PC-9 (cell line): ENCODE results near the gene DISP3. TPM values are rescaled to one million over a fixed set of nuclear protein-coding genes. Genes with fewer than 3 reads are reported as not detected.

Experiments
- BruUV-seq: library from RNA; stranded (reverse); fragments of 400-500 nt; replicated peaks from 2 replicates; lab custom pipeline; 2021; lab: Mats Ljungman, UMichigan
- CTCF ChIA-PET: fragments of 300-600 bp; sonication (Branson Sonifier 250); formaldehyde crosslinking; loops from one replicate; lab custom pipeline; 2022; ENCODE audit warnings: antibody characterized with exemption; lab: Charles Lee
- POLR2A ChIA-PET: fragments of 300-600 bp; sonication (Branson Sonifier 250); formaldehyde crosslinking; loops from one replicate; lab custom pipeline; 2022; ENCODE audit warnings: antibody characterized with exemption; ENCODE audit not compliant: unreplicated experiment; lab: Charles Lee
- DNase-seq, 2 experiments: peaks; one replicate each; pipeline versions ENCODE4 v3.0.0 to v3.0.0-alpha.2; 2015 to 2022; ENCODE audit warnings: mixed read lengths in 1 of 2
- H2AFZ ChIP-seq: fragments of 200-600 bp; sonication (generic); 2 replicates; pipeline ENCODE4 v1.8.1; 2017; ENCODE audit warnings: antibody characterized with exemption
- H3F3A ChIP-seq: fragments of 200-600 bp; sonication (generic); 2 replicates; pipeline ENCODE4 v1.8.1; 2017; ENCODE audit warnings: antibody characterized with exemption, mild to moderate bottlenecking, low read depth; ENCODE audit not compliant: insufficient read depth
- H3K27ac ChIP-seq: fragments of 200-600 bp; sonication (generic); 2 replicates; pipeline ENCODE4 v1.6.1; 2016; ENCODE audit warnings: mixed run types
- H3K27me3 ChIP-seq: fragments of 200-600 bp; sonication (generic); 2 replicates; pipeline ENCODE4 v1.6.1; 2016; ENCODE audit warnings: low read depth, mixed run types; ENCODE audit not compliant: insufficient read depth
- H3K36me3 ChIP-seq: fragments of 200-600 bp; sonication (generic); 2 replicates; pipeline ENCODE4 v1.6.1; 2016; ENCODE audit warnings: low read depth, mixed run types
- H3K4me1 ChIP-seq: fragments of 200-600 bp; sonication (generic); replicated peaks from 2 replicates; pipeline ENCODE4 v1.6.1; 2016; ENCODE audit warnings: mixed run types; ENCODE audit not compliant: insufficient read depth
- H3K4me2 ChIP-seq: fragments of 200-600 bp; sonication (generic); 2 replicates; pipeline ENCODE4 v1.6.1; 2017; ENCODE audit warnings: mixed run types
- H3K4me3 ChIP-seq: fragments of 200-600 bp; sonication (generic); 2 replicates; pipeline ENCODE4 v1.6.1; 2016; ENCODE audit warnings: mixed run types
- H3K79me2 ChIP-seq: fragments of 200-600 bp; sonication (generic); 2 replicates; pipeline ENCODE4 v1.6.1; 2017; ENCODE audit warnings: low read depth, mixed run types
- H3K9me2 ChIP-seq: fragments of 200-600 bp; sonication (generic); 2 replicates; pipeline ENCODE4 v1.8.1; 2017; ENCODE audit warnings: mild to moderate bottlenecking; ENCODE audit not compliant: insufficient read depth
- H3K9me3 ChIP-seq: fragments of 200-600 bp; sonication (generic); 2 replicates; pipeline ENCODE4 v1.8.1; 2016; ENCODE audit warnings: low read depth; ENCODE audit not compliant: insufficient read depth
- H4K20me1 ChIP-seq: fragments of 200-600 bp; sonication (generic); 2 replicates; pipeline ENCODE4 v1.8.1; 2017; ENCODE audit not compliant: insufficient read depth
- CTCF ChIP-seq: fragments of 200-600 bp; sonication (generic); conservative IDR thresholded peaks from 2 replicates; pipeline ENCODE4 v1.6.1; 2017; ENCODE audit warnings: mixed run types, antibody characterized with exemption, mild to moderate bottlenecking, moderate library complexity
- EZH2 ChIP-seq: fragments of 200-600 bp; sonication (generic); IDR thresholded peaks from 2 replicates; pipeline ENCODE4 v1.8.0; 2017; ENCODE audit warnings: antibody characterized with exemption, low read depth
- intact Hi-C: fragments of 100-400 bp; cut with micrococcal nuclease; formaldehyde crosslinking; loops from one replicate; pipeline ENCODE4 v1.10.0; 2022; ENCODE audit not compliant: unreplicated experiment
- total RNA-seq: library from RNA; stranded (reverse); gene quantifications from 2 replicates; pipeline ENCODE4 v1.2.3, GENCODE V29; 2021

The DISP3 gene
- total RNA-seq, 1 experiment from 2014 or later, result not detected

- no TSS peak for BruUV-seq
- Histone ChIP-seq H3K79me2 (no peaks in the 10 kb centered on the region), H3K9me3 (no peaks in the 10 kb centered on the region), H2AFZ (no peak overlapping the region), H3K4me2 (no peak overlapping the region), H3K9me2 (no peaks in the 10 kb centered on the region), H3F3A (no peaks in the 10 kb centered on the region), H4K20me1 (no peaks in the 10 kb centered on the region), H3K4me3 (no peak overlapping the region), H3K36me3 (no peaks in the 10 kb centered on the region), H3K27ac (no peak overlapping the region), H3K4me1 (no peaks in the 10 kb centered on the region), H3K27me3 (peaks cover 27% of the 10 kb centered on the region)
- CTCF ChIA-PET, result no interaction called here
- DNase-seq, result no peak
- TF ChIP-seq EZH2 (no peak), CTCF (no peak)
- POLR2A ChIA-PET, result no interaction called here
- intact Hi-C loops, result no loop called here
Observed at GRCh38 chr1:11516961-11517635, 38.1 kb downstream of the DISP3 start.

GRCh38 chr1:11518016-11518701 lies 39.2 kb downstream of the DISP3 start:
- H4K20me1 ChIP-seq, result no peaks in the 10 kb centered on the region
- H3K27ac ChIP-seq, result no peak overlapping the region
- TF ChIP-seq CTCF (no peak), EZH2 (no peak)
- no TSS peak for BruUV-seq
- H3K9me2 ChIP-seq, result no peaks in the 10 kb centered on the region
- no peak for DNase-seq
- H3K4me2 ChIP-seq, result no peak overlapping the region
- no peaks in the 10 kb centered on the region for H3K9me3 ChIP-seq
- POLR2A ChIA-PET, result no interaction called here
- H3K79me2 ChIP-seq, result no peaks in the 10 kb centered on the region
- no peaks in the 10 kb centered on the region for H3K4me1 ChIP-seq
- no peak overlapping the region for H3K4me3 ChIP-seq
- intact Hi-C loops, result no loop called here
- H3K36me3 ChIP-seq, result no peaks in the 10 kb centered on the region
- H3K27me3 ChIP-seq, result peaks cover 27% of the 10 kb centered on the region
- no peaks in the 10 kb centered on the region for H3F3A ChIP-seq
- CTCF ChIA-PET, result no interaction called here
- no peak overlapping the region for H2AFZ ChIP-seq

GRCh38 chr1:11518791-11519628 lies 40.1 kb downstream of the DISP3 start:
- intact Hi-C loops, result no loop called here
- DNase-seq, result no peak
- no peak overlapping the region for H3K4me3 ChIP-seq

More at GRCh38 chr1:11518791-11519628, 40.1 kb downstream of the DISP3 start:
- Histone ChIP-seq H3K9me2 (no peaks in the 10 kb centered on the region), H3K27me3 (peaks cover 27% of the 10 kb centered on the region), H3K79me2 (no peaks in the 10 kb centered on the region), H3K36me3 (no peaks in the 10 kb centered on the region), H4K20me1 (no peaks in the 10 kb centered on the region), H3K9me3 (no peaks in the 10 kb centered on the region), H2AFZ (no peak overlapping the region), H3K27ac (no peak overlapping the region), H3K4me1 (no peaks in the 10 kb centered on the region), H3K4me2 (no peak overlapping the region), H3F3A (no peaks in the 10 kb centered on the region)
- BruUV-seq, result no TSS peak
- TF ChIP-seq EZH2 (no peak), CTCF (no peak)
- CTCF ChIA-PET, result no interaction called here
- POLR2A ChIA-PET, result no interaction called here
